OCI-LY7 (cell line): ENCODE results near the gene FSIP1. TPM values are rescaled to one million over a fixed set of nuclear protein-coding genes. Genes with fewer than 3 reads are reported as not detected.

Experiments used
- BruUV-seq: library from RNA; stranded (reverse); fragments of 400-500 nt; replicated peaks from 2 replicates; lab custom pipeline; 2021; lab: Mats Ljungman, UMichigan
- CTCF ChIA-PET: fragments of 300-600 bp; sonication (Branson Sonifier 250); formaldehyde crosslinking; loops from one replicate; lab custom pipeline; 2022; ENCODE audit warnings: antibody characterized with exemption; ENCODE audit not compliant: unreplicated experiment; lab: Charles Lee
- POLR2A ChIA-PET: fragments of 300-600 bp; sonication (Branson Sonifier 250); formaldehyde crosslinking; loops from one replicate; lab custom pipeline; 2022; ENCODE audit warnings: antibody characterized with exemption; lab: Charles Lee
- DNase-seq: peaks from one replicate; pipeline ENCODE4 v3.0.0-alpha.2; 2015; ENCODE audit warnings: low spot score
- H2AFZ ChIP-seq: fragments of 200-600 bp; sonication (generic), shearing (Covaris generic); 2 replicates; pipeline ENCODE4 v1.6.1; 2014; ENCODE audit warnings: mild to moderate bottlenecking, antibody characterized with exemption, low read length, moderate library complexity
- H3K27ac ChIP-seq: fragments of 200-600 bp; sonication (generic); 2 replicates; pipeline ENCODE4 v1.5.1; 2014; ENCODE audit warnings: mixed run types, low read depth, mild to moderate bottlenecking, moderate library complexity, low read length, inconsistent platforms; ENCODE audit not compliant: poor library complexity, severe bottlenecking
- H3K36me3 ChIP-seq: fragments of 200-600 bp; sonication (generic); 2 replicates; pipeline ENCODE4 v1.6.1; 2014; ENCODE audit warnings: mild to moderate bottlenecking, antibody characterized with exemption, low read length, moderate library complexity, mixed read lengths; ENCODE audit not compliant: insufficient read depth
- H3K4me1 ChIP-seq: fragments of 200-600 bp; sonication (generic); 2 replicates; pipeline ENCODE4 v1.5.1; 2014; ENCODE audit warnings: mild to moderate bottlenecking, low read length; ENCODE audit not compliant: insufficient read depth, poor library complexity, severe bottlenecking
- H3K4me2 ChIP-seq: fragments of 200-600 bp; sonication (generic); 2 replicates; pipeline ENCODE4 v1.6.1; 2014; ENCODE audit warnings: mild to moderate bottlenecking, low read length
- H3K4me3 ChIP-seq: fragments of 200-600 bp; sonication (generic); 2 replicates; pipeline ENCODE4 v1.5.1; 2014; ENCODE audit warnings: mild to moderate bottlenecking, low read depth, low read length; ENCODE audit not compliant: poor library complexity, severe bottlenecking
- H3K79me2 ChIP-seq: fragments of 200-600 bp; sonication (generic); 2 replicates; pipeline ENCODE4 v1.6.1; 2016; ENCODE audit warnings: low read depth, mild to moderate bottlenecking, low read length, moderate library complexity, mixed read lengths; ENCODE audit not compliant: insufficient read depth
- H3K9me2 ChIP-seq: fragments of 200-600 bp; sonication (generic); 2 replicates; pipeline ENCODE4 v1.6.1; 2016; ENCODE audit warnings: mild to moderate bottlenecking, low read length, mixed read lengths; ENCODE audit not compliant: insufficient read depth
- H3K9me3 ChIP-seq: fragments of 200-600 bp; sonication (generic); 2 replicates; pipeline ENCODE4 v1.6.1; 2014; ENCODE audit warnings: mild to moderate bottlenecking, mixed run types, low read length, mixed read lengths
- H4K20me1 ChIP-seq: fragments of 200-600 bp; sonication (generic); 2 replicates; pipeline ENCODE4 v1.6.1; 2014; ENCODE audit warnings: mild to moderate bottlenecking, antibody characterized with exemption, low read length, moderate library complexity, mixed read lengths; ENCODE audit not compliant: insufficient read depth
- CTCF ChIP-seq: fragments of 200-600 bp; sonication (generic); conservative IDR thresholded peaks from 2 replicates; pipeline ENCODE4 v1.5.1; 2014; ENCODE audit warnings: mild to moderate bottlenecking, antibody characterized with exemption, low read length, moderate library complexity, mixed read lengths
- EZH2phosphoT487 ChIP-seq: fragments of 200-600 bp; sonication (generic); IDR thresholded peaks from 2 replicates; pipeline ENCODE4 v1.6.1; 2018; ENCODE audit warnings: low read depth, borderline replicate concordance, mild to moderate bottlenecking, mixed run types, antibody characterized with exemption, low read length, moderate library complexity, mixed read lengths
- intact Hi-C: fragments of 100-400 bp; cut with micrococcal nuclease; formaldehyde crosslinking; loops from one replicate; pipeline ENCODE4 v1.10.0; 2022; ENCODE audit not compliant: unreplicated experiment
- total RNA-seq, 2 experiments: library from RNA; depleted of rRNA in 1 of 2; stranded (reverse); fragments of >200 nt in 1 of 2; shearing (Covaris generic) in 1 of 2; gene quantifications; 2 replicates each; pipeline ENCODE4 v1.2.3, GENCODE V29; 2014 to 2022

The FSIP1 gene
- total RNA-seq, 2 experiments from 2014 or later, result 0.28 to 0.65 TPM

GRCh38 chr15:39621210-39621609 is 161.4 kb downstream of the FSIP1 start:
- Histone ChIP-seq H3K27ac (no peak overlapping the region), H4K20me1 (no peaks in the 10 kb centered on the region), H3K4me3 (no peak overlapping the region), H3K4me1 (peaks cover 6% of the 10 kb centered on the region), H3K4me2 (no peak overlapping the region), H3K36me3 (no peaks in the 10 kb centered on the region), H3K9me3 (no peaks in the 10 kb centered on the region), H3K79me2 (no peaks in the 10 kb centered on the region), H2AFZ (no peak overlapping the region), H3K9me2 (no peaks in the 10 kb centered on the region)
- no peak for DNase-seq
- intact Hi-C loops, result no loop called here
- ChIA-PET POLR2A (interaction anchor here (0.7 to 0.8 kb wide), 2 partner anchors 10 to 119 kb away, joined by 3 read pairs; no protein-coding TSS in a partner anchor), CTCF (no interaction called here)
- BruUV-seq, result no TSS peak
- TF ChIP-seq EZH2phosphoT487, result no peak
- TF ChIP-seq CTCF, result no peak

GRCh38 chr15:39618063-39618823 is 164.4 kb downstream of the FSIP1 start:
- Histone ChIP-seq H3K4me3 (no peak overlapping the region), H3K79me2 (no peaks in the 10 kb centered on the region), H3K36me3 (no peaks in the 10 kb centered on the region), H4K20me1 (no peaks in the 10 kb centered on the region), H3K9me3 (no peaks in the 10 kb centered on the region), H3K27ac (no peak overlapping the region), H2AFZ (no peak overlapping the region), H3K4me1 (no peaks in the 10 kb centered on the region), H3K9me2 (no peaks in the 10 kb centered on the region), H3K4me2 (no peak overlapping the region)
- ChIA-PET CTCF (no interaction called here), POLR2A (no interaction called here)
- no peak for DNase-seq
- intact Hi-C loops, result no loop called here
- BruUV-seq, result no TSS peak
- TF ChIP-seq CTCF (no peak), EZH2phosphoT487 (no peak)
